Left renal cortex interstitium (tissue), 4 donors: ENCODE data around the gene ESRRA. TPM values are rescaled to one million over a fixed set of nuclear protein-coding genes. Genes with fewer than 3 reads are reported as not detected.

Experiments
- DNase-seq, 4 donors: peaks; one replicate each; pipeline ENCODE4 v3.0.0-alpha.2; 2013; ENCODE audit warnings: low read depth in 4 of 4, low spot score in 2 of 4, missing footprints in 1 of 4
- polyA plus RNA-seq, 4 donors: library from polyadenylated mRNA; unstranded; fragments of 120-200 nt; gene quantifications; one replicate each; pipeline ENCODE4 v1.2.1, GENCODE V29; 2013; ENCODE audit not compliant: insufficient read length in 4 of 4

The ESRRA gene
- polyA plus RNA-seq, 4 donors: 17.9 to 31.1 (median 26.0) TPM

DNA sequence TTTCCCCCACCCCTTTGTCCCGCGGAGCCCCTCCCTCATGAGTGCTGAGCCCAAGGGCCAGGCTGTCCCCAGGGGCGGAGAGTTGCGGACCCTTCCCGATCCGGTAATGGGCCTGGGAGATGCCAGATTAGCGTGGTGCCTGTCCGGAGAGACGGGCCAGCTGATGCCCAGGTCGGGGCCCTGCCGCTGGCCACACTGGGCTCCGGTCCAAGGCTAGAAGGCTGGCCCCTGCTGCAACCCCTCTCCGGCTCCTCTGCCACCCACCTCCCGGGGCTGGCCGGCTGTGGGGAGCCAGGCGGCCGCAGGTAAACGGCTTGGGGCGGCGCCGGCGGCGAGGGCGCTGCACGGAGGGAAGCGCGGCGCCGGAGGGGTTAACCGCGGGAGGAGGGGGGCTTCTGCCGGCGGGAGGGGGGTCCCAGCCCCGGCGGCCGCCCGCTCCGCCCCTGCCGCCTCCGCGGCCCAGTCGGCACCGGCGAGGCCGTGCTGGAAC, 14.0 kb upstream of the ESRRA start, which contains the start of gene KCNK4:
KCNK4 (plus strand) TSS at position 41 of the 490 bp plus-strand sequence. CDS start 1,717 bp downstream, outside the sequence.
- DNase-seq: no peak

DNA sequence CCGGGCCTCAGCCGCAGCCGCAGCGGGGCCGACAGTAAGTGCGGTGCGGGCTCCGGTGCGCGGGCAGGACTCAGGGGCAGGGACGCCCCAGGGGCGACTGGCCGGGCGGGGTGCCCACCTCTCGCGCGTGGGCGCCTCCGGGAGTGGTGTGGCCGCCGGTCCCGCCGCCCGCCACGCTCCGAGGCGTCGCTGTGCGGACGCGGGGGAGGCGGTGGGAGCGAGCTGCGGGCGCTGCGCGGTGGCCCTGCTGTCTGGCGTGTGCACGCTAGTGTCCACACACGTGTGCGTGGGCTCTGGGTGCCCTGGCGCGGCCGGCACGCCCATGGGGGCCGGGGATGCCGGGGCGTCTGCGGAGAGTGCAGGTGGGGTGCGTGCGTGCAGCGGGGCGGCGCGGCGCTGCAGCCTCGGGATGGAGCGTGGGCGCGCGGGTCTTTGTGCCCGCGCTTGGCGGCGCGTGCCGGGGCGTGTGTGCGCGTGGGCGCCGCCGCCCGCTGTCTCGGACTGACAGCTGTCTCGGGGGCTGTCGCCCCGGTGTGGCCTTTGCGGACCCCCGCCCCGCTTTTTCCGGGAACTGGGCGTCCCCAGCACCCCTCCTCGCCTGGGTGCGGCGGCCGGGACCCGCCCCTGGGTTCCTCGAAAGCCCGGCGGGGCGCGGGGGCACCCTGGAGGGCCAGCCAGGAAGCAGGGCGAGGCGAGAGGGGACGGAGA, 13.4 kb upstream of the ESRRA start:
- no peak for DNase-seq

DNA sequence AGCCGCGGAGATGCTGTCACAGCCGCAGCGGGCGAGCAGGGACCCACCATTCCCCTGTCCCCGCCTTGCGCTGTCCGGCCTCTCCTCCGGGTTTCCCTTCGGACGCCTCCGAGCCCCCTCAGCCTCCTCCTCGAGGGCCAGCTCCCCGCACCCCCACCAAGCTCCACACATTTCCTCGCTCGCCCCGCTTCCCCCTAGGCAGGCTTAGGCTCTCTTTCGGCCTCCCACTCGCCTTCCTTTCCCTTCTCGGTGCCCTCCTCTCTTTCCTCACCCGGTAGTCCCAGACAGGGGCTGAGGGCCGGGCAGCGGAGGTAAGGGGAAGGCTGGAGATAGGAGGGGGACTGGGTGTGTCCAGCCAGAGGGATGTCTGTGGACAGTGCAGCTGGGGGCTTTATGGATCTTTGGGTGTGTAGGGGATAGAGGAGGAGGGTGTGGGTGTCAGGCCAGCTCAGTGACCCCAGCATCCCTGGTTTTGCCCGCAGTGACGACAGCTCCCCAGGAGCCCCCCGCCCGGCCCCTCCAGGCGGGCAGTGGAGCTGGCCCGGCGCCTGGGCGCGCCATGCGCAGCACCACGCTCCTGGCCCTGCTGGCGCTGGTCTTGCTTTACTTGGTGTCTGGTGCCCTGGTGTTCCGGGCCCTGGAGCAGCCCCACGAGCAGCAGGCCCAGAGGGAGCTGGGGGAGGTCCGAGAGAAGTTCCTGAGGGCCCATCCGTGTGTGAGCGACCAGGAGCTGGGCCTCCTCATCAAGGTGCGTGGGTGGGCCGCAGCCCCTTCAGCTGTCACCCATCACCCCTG, 12.7 kb upstream of the ESRRA start:
- DNase-seq: no peak

DNA sequence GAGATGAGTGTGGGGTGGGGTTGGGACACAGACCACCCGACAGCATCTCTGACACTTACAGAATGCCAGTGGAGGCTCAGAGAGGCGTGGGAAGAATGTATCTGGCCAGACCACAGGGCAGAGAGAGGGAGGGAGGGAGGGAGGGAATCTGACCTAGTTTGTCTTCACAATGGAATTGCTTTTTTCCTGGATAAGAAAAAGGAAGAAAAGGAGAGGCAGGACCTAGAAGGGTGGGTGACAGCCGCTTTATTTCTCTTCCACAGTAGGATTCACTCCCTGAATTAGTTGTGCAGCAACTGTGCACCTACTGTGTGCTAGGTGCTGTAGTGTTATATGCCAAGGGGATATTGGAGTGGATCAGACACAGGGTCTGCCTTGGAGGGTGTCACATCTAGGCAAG, 10.6 kb upstream of the ESRRA start:
- no peak for DNase-seq

DNA sequence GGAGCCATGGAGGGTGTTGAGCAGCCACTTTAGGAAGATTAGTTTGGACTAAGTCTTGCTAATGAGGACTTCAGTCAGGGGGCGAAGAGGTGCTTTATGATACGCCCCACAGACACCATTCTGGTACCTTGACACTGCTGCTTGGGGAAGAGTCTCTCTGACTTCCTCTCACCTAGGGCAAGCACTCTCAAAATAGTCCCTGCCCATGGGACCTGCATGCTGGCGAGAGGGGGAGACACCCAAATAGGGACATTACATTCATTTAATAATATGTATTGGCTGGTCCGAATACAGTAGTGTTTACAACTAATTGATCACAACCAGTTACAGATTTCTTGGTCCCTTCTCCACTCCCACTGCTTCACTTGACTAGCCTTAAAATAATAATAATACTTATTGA, 9.6 kb upstream of the ESRRA start:
- no peak for DNase-seq

DNA sequence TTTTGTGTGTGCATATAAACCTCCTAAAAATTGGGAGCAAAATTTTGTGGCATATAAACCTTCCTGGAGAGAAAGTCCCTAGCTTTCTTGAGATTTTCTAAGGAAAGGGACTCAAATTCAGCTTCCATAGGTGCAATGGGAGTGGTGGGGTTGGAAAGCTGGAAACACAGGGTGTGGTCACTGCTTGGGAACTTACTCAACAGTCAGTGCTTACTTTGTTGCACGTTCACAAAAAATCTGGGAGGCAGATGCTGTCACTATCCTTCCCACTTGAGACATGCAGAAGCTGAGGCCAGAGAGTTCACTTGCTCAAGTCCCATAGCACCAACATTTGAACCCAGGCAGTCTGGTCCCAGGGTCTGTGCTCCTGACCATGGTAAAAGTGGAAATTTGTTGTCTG, 9.1 kb upstream of the ESRRA start:
- DNase-seq: no peak

DNA sequence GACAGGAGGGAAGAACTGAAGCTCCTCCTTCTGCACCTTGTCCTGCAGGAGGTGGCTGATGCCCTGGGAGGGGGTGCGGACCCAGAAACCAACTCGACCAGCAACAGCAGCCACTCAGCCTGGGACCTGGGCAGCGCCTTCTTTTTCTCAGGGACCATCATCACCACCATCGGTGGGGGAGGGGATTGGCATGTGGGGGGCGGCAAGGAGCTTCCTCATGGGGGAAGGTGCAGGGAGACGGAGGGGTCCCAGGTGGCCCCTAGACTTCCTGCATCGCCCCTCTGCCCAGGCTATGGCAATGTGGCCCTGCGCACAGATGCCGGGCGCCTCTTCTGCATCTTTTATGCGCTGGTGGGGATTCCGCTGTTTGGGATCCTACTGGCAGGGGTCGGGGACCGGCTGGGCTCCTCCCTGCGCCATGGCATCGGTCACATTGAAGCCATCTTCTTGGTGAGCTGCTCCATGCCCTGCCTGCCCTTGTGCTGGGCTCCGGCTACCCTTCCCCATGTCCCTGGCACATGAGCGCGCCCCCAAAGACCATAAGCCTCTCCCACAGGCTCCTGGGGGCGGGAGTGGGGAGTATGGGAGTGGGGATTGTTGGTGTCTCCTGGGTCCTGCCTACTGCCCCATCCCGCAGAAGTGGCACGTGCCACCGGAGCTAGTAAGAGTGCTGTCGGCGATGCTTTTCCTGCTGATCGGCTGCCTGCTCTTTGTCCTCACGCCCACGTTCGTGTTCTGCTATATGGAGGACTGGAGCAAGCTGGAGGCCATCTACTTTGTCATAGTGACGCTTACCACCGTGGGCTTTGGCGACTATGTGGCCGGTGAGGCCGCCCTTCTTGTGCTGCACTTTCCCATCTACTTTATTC, 8.3 kb upstream of the ESRRA start:
- DNase-seq: no peak

DNA sequence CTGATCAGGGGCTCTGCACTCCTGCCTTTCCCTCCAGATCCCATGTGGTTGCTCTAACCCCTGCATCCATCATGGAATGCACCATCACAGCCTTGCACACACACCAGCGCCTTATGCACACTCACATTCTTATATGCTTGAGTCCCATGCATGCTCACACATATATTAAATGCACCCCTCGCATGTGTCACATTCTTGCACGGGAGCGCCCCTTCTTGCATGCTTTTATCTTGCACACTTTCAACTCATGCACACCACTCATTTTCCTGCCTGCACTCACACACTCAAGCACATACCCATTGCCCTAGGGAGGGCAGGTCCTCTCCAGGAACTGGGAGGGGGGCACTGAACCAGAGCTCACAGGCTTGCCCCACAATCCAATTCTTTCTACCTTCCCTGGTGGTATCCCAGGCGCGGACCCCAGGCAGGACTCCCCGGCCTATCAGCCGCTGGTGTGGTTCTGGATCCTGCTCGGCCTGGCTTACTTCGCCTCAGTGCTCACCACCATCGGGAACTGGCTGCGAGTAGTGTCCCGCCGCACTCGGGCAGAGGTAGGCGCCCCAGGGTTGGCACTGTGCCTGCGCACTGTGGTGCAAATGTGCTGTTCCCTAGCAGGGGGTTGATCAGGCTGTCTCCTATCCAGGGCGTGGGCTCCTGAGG, 7.5 kb upstream of the ESRRA start:
- no peak for DNase-seq

DNA sequence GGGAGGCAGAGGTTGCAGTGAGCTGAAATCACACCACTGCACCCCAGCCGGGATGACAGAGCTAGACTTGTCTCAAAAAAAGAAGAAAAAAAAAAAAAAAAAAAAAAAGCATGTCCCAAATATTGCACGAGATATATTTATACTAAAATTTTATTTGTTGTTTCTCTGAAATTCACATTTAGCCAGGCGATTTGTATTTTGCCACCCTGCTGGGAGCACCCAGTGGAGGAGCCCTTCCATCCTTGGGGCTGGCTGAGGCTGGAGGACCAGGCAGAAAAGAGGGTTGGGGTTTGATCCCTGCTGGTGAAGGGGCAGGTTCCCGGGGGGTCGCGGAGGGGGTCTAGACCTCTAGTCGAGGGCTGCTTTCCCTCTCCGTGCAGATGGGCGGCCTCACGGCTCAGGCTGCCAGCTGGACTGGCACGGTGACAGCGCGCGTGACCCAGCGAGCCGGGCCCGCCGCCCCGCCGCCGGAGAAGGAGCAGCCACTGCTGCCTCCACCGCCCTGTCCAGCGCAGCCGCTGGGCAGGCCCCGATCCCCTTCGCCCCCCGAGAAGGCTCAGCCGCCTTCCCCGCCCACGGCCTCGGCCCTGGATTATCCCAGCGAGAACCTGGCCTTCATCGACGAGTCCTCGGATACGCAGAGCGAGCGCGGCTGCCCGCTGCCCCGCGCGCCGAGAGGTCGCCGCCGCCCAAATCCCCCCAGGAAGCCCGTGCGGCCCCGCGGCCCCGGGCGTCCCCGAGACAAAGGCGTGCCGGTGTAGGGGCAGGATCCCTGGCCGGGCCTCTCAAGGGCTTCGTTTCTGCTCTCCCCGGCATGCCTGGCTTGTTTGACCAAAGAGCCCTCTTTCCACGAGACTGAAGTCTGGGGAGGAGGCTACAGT, 6.1 kb upstream of the ESRRA start:
- DNase-seq: no peak

DNA sequence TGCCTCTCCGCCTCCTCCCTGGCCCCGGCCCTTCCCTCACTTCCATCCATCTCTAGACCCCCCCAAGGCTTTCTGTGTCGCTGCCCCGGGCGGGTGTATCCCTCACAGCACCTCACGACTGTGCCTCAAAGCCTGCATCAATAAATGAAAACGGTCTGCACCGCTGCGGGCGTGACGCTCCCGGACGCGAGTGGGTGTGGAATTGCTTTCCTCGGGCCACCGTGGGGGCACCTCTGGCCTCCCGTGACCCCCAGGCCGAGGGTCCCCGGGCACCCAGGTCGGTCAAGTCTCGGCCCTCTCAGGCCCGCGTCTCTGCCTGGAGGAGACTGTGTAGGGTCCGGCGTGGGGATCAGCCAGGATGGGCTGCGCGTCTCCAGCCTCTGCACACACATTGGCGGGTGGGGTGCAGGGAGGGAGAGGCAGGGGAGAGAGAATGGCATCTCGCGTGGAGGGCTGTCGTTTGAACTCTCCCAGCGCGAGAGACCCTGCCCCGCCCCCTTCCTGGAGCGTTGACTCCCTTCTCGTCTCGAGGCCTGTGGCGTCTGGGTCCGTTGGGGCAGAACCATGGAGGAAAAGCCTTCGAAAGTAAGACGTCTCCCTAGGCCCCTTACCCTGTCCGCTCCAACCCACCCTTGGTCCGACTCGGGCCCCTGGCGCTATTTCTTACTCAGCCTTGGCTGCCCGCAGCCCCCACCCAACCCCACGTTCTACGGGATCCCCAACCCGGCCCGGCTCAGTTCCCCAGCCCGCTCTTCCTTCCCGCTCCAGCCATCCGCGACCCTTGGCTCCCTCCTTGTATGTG, 5.3 kb upstream of the ESRRA start, which contains the start of gene CATSPERZ:
CATSPERZ (plus strand) TSS at position 512 of the 802 bp plus-strand sequence; CDS start at position 565, 53 bp downstream.
- DNase-seq: no peak

DNA sequence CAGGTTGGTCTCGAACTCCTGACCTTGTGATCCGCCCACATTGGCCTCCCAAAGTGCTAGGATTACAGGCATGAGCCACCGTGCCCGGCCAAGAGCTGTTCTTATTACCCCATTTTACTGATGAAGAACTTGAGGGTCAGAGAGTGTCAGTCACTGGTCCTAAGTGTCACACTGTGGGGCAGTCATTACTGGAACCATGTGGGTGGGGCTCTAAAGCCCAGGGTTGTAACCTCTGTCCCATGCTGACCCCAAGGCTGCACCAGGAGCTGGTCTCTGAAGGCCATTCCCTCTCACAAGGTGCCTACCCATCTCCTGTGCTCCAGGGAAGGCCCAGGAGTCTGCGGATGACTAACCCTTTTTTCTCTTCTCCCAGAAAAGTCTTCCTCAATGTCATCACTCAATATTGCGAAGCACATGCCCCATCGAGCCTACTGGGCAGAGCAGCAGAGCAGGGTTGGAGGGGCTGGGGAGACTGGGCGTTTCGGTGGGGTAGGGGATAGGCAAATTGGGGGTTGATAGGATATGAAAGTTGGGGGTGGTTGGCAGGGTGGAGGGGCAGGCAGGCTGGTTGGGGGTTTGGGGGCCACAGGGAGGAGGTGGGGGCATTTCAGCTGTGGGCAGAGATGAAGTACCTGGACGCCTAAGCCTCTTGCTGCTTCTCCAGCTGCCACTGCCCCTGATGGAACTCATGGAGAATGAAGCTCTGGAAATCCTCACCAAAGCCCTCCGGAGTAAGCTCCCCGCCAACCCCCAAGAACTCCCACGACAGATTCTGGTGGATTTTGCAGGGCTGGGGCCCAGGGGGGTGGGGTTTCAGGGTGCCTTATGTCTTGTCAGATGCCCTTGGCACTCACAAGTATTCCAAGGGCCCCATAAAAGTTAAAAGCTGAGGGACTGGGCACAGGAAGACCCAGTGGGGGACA, 2.0 kb upstream of the ESRRA start:
- DNase-seq: no peak

DNA sequence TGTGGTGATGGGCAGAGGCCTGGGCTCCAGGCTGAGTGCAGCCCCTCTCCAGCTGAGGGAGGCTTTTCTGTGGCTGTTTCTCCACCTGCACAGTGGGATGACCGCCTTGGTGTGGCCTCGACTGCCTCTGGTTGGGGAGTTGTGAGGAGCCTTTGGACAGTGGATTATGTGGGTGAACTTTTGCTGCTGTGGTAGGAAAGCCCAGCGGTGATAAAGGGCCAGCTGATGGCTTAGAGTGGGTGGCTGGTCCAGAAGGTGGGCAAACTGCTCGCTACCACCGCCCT, 1.4 kb upstream of the ESRRA start:
- DNase-seq: no peak

DNA sequence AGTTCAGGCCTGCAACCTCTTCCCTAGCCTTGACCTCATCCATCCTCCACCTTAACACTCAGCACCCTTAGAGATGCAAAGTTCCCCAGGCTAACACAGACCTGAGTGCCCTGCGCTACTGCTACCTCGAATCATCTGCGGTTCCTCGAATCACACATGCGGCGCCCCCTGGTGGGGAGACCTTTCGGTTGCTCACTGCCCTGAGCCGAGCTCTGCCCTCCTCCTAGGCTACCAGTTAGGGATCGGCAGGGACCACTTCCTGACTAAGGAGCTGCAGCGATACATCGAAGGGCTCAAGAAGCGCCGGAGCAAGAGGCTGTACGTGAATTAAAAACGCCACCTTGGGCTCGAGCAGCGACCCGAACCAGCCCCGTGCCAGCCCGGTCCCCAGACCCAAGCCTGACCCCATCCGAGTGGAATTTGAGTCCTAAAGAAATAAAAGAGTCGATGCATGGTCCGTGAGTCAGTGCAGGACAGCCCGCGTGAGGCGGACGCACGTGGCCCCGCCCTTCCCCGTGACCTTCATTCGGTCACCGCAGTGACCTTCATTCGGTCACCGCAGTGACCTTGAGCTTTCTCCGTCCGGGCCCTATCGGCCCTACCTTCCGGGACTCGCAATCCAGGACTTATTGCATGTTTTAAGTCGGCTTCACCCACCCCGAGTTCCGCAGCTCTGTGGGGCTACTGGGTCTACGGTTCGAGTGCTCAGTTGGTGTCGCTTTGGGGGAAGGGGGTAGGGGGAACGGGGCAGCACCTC, 830 bp upstream of the ESRRA start:
- peak in 2 of 4 donors; percentile 69 to 79 for DNase-seq

DNA sequence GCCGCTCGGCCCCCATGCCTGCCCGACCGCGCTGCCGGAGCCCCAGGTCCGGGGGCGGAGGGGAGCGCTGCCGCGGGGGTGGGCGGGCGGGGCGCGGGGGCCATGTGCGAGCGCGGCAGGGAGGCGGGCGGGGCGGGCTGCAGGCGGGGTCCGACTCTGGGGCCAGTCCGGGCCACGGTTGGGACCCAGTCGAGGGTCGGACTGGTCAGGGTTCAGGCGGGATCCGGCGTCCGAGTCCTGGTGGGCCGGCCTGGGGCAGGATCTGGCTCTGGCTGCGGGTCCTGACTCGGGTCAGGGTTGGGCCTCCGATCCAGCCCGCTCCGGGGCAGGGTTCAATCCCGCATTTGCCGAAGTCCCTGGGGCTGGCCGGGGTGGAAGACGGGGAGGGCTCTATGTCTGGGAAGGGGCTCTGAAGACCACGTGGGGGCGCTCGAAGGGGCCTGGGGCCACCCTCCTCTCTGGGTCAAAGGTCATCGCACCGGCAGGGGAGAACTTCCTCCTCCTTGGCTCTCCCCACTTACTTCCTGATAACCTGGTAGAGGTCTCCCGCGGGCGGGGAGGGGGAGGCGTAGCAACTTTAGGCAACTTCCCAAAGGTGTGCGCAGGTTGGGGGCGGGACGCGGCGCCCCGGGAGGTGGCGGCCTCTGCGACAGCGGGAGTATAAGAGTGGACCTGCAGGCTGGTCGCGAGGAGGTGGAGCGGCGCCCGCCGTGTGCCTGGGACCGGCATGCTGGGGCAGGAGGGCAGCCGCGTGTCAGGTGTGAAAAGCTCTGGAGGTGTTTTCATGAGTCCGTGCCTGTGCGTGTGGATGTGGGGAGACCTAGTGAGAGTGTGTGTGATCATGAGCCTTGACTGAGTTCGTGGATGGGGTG, 603 bp downstream of the ESRRA start:
- DNase-seq: no peak

DNA sequence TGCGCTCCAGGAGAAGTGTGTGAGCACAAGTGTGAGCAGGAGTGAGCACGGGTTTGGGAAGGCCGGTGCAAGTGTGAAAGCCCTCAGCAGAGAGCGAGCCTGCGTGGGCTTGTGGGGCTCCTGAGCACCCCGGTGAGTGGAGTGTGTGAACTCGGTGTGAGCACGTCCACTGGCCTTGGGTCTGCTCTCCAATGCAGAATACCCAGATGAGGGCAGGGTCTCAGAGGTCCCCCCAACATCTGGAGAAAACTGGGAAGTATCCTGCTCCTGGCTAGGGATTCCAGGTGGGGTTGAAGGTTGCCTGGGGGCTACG, 1.2 kb downstream of the ESRRA start:
- DNase-seq: no peak
